Activated CD4-positive, alpha-beta memory T cell treated with anti-CD3 and anti-CD28 coated beads for 36 hours (primary cell): ENCODE measurements around the gene ZBED1. TPM values are rescaled to one million over a fixed set of nuclear protein-coding genes. Genes with fewer than 3 reads are reported as not detected.
"Not testable (repeated sequence)": the region's sequence is repeated elsewhere in the genome, so short reads cannot be mapped to it uniquely, and the experiment has no call there.

Source experiments
- CTCF ChIA-PET: fragments of 350-600 bp; sonication (Branson Sonifier 250); formaldehyde crosslinking; loops from one replicate; lab custom pipeline; 2021; ENCODE audit warnings: antibody characterized with exemption, inconsistent platforms; lab: Charles Lee
- POLR2A ChIA-PET: fragments of 350-600 bp; sonication (Branson Sonifier 250); formaldehyde crosslinking; loops from one replicate; lab custom pipeline; 2021; ENCODE audit warnings: antibody characterized with exemption; lab: Charles Lee
- DNase-seq: peaks from one replicate; pipeline ENCODE4 v3.0.0-alpha.2; 2020
- H3K27ac Mint-ChIP-seq: one replicate; pipeline ENCODE4 v1.8.0; 2021; ENCODE audit warnings: mixed read lengths
- H3K27me3 Mint-ChIP-seq: one replicate; pipeline ENCODE4 v1.8.0; 2021; ENCODE audit warnings: mixed read lengths
- H3K36me3 Mint-ChIP-seq: one replicate; pipeline ENCODE4 v1.8.0; 2021; ENCODE audit warnings: mixed read lengths
- H3K4me1 Mint-ChIP-seq: one replicate; pipeline ENCODE4 v1.8.0; 2021; ENCODE audit warnings: low read depth, mixed read lengths
- H3K4me3 Mint-ChIP-seq: one replicate; pipeline ENCODE4 v1.8.0; 2021; ENCODE audit warnings: mild to moderate bottlenecking, mixed read lengths
- H3K9me3 Mint-ChIP-seq: one replicate; pipeline ENCODE4 v1.8.0; 2021; ENCODE audit warnings: mixed read lengths
- intact Hi-C: fragments of 100-400 bp; cut with micrococcal nuclease; formaldehyde crosslinking; loops from one replicate; pipeline ENCODE4 v1.15.1; 2023
- total RNA-seq, 2 experiments: library from RNA; stranded (reverse); gene quantifications; one replicate each; pipeline ENCODE4 v1.2.3, GENCODE V29; 2021

Gene ZBED1
- total RNA-seq, 2 experiments from 2014 or later = 22.5 to 25.3 TPM

DNA sequence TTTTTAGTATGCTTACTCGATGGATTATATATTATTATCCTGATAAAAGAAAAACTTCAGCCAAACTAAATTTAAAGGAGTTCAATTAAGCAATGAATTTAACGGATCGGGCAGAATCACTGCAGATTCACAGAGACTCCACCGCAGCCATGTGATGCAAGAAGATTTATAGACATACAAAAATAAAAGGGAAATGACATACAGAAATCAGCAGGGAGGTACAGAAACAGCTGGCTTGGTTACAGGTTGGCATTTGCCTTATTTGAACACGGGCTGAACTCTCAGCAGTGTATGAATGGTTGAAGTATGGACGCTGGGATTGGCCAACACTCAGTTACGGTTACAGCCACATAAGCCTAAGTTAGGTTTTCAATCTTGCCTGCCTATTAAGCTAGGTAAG, 35.4 kb upstream of the ZBED1 start:
- Mint-ChIP-seq H3K9me3 (no peaks in the 10 kb centered on the region), H3K36me3 (no peaks in the 10 kb centered on the region), H3K4me3 (no peak overlapping the region), H3K4me1 (no peaks in the 10 kb centered on the region), H3K27ac (no peak overlapping the region), H3K27me3 (peaks cover 10% of the 10 kb centered on the region)
- no peak for DNase-seq
- CTCF ChIA-PET = no interaction called here
- intact Hi-C loops = no loop called here
- POLR2A ChIA-PET = no interaction called here

DNA sequence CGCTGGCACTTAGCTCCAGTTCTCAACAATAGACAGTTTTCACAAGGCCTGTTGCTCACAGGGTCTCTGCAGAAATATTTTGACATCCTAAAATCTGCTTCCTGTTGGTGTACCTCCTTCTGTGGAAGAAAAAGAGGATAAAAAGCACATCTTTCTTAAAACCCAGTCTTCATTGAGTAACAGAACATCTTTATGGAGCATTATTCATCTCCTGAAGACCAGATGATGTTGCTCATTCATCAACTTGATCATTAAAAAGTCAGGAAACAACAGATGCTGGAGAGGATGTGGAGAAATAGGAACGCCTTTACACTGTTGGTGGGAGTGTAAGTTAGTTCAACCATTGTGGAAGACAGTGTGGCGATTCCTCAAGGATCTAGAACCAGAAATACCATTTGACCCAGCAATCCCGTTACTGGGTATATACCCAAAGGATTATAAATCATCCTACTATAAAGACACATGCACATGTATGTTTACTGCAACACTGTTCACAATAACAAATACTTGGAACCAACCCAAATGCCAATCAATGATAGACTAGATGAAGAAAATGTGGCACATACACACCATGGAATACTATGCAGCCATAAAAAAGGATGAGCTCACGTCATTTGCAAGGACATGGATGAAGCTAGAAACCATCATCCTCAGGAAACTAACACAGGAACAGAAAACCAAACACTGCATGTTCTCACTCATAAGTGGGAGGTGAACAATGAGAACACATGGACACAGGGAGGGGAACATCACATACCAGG, 33.7 kb upstream of the ZBED1 start:
- H3K27ac Mint-ChIP-seq, intact Hi-C loops, CTCF ChIA-PET, DNase-seq, H3K4me1 Mint-ChIP-seq, POLR2A ChIA-PET, H3K36me3 Mint-ChIP-seq, H3K9me3 Mint-ChIP-seq, H3K4me3 Mint-ChIP-seq: not testable (repeated sequence)
- peaks cover 10% of the 10 kb centered on the region for H3K27me3 Mint-ChIP-seq

DNA sequence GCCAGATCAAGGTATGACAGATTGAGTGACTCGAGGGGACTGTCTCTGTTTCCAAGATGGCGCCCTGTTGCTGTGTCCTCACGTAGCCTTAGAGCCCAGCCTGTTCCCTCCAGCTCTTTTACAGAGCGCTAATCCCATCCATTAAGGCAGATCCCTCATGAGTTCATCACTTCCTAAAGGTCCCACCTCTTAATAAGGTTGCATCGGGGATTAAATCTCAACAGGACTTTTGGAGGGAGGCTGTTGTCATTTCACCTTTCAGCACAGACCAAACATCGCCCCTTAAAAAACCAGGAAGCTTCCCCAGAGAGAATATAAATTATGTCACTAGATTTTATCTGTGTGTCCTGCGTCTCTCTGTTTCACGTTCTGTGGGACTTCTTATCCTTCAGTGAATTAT, 32.6 kb upstream of the ZBED1 start:
- Mint-ChIP-seq H3K9me3 (no peaks in the 10 kb centered on the region), H3K4me3 (no peak overlapping the region), H3K36me3 (no peaks in the 10 kb centered on the region), H3K27ac (no peak overlapping the region), H3K4me1 (no peaks in the 10 kb centered on the region), H3K27me3 (peaks cover 12% of the 10 kb centered on the region)
- intact Hi-C loops = no loop called here
- POLR2A ChIA-PET = no interaction called here
- no peak for DNase-seq
- CTCF ChIA-PET = no interaction called here

DNA sequence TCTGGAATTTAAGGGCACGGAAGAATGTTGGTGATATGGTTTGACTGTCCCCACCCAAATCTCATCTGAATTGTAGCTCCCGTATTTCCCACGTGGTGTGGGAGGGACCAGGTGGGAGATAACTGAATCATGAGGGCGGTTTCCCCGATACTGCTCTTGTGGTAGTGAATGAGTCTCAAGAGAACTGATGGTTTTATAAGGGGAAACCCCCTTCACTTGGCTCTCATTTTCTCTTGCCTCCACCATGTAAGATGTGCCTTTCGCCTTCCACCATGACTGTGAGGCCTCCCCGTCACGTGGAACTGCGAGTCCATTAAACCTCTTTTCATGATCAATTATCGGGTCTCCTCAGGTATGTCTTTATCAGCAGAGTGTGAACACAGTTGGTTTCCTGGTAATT, 25.6 kb upstream of the ZBED1 start:
- Mint-ChIP-seq H3K36me3 (no peaks in the 10 kb centered on the region), H3K4me1 (no peaks in the 10 kb centered on the region), H3K27me3 (peaks cover 23% of the 10 kb centered on the region), H3K4me3 (no peak overlapping the region), H3K9me3 (no peaks in the 10 kb centered on the region), H3K27ac (no peak overlapping the region)
- no peak for DNase-seq
- intact Hi-C loops = no loop called here
- ChIA-PET POLR2A (no interaction called here), CTCF (no interaction called here)

DNA sequence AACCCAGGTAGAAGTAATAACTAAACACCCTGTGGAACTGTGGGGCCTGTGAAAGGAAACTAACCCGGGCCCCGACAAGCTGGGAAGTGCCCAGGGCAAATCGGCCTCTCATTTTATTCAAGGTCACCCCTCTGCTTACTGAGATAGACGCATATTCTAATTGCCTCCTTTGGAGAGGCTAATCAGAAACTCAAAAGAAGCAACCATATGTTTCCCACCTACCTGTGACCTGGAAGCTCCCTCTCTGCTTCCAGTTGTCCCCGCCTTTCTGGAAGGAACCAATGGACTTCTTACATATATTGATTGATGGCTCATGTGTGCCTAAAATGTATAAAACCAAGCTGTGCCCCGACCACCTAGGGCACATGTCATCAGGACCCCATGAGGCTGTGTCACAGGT, 23.1 kb upstream of the ZBED1 start:
- no peak for DNase-seq
- H3K36me3 Mint-ChIP-seq = no peaks in the 10 kb centered on the region
- H3K4me1 Mint-ChIP-seq = no peaks in the 10 kb centered on the region
- intact Hi-C loops = no loop called here
- ChIA-PET CTCF (no interaction called here), POLR2A (no interaction called here)
- no peaks in the 10 kb centered on the region for H3K9me3 Mint-ChIP-seq
- H3K27me3 Mint-ChIP-seq = peaks cover 23% of the 10 kb centered on the region
- no peak overlapping the region for H3K4me3 Mint-ChIP-seq
- no peak overlapping the region for H3K27ac Mint-ChIP-seq

DNA sequence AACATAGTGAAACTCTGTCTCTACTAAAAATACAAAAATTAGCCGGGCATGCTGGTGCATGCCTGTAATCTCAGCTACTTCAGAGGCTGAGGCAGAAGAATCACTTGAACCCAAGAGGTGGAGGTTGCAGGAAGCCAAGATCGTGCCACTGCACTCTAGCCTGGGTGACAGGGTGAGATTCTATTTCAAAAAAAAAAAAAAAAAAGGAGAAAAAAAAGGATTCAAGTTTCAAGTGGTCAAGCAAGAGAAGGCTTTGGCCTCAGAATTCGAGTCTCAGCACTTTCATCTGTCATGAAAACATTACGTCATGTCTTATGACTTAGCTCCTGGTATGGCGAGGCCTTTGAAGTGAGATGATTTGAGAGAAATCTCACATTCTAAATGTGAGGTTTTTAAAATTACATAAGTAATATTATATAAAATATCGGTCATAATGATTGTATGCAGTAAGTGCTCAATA, 21.2 kb upstream of the ZBED1 start:
- H3K9me3 Mint-ChIP-seq = no peaks in the 10 kb centered on the region

DNA sequence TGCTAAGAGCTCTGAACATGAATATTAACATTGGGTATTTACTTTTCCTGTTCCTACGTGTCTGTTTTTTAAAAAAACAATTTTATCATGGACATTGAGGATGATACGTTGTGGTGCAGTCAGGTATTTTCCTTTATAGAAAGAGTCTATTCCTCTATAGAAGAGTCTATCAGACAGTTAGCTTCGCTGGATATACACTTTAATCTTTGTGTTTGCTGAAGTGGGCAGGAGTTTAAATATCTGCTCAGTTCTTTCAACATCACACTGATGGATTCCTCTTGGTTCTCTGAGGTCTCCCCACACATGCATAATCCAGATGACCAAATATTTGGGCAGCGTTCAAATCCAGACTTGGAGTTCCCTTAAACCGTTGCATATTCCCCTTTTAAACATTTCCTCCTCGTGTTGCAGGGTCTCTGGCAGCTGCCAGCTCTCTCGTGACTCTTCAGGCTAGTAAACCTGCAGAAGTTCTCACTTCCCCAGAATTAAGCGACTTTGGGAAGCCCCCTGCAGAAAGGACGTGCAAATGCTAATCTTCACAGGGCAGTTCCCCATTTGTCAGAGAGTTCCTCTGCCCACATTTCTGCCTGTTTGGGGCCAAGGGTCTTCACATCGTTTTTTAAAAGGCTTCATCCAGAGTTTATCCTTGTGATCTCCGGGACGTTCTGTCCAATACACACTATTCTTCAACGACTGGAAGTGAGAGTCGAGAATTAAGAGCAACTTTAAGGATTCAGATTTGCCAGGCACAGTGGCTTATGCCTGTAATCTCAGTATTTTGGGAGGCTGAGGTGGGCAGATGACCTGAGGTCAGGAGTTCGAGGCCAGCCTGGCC, 20.5 kb upstream of the ZBED1 start:
- DNase-seq = no peak
- ChIA-PET CTCF (no interaction called here), POLR2A (no interaction called here)
- intact Hi-C loops = no loop called here
- no peak overlapping the region for H3K27ac Mint-ChIP-seq
- H3K9me3 Mint-ChIP-seq = no peaks in the 10 kb centered on the region
- no peak overlapping the region for H3K4me3 Mint-ChIP-seq
- no peaks in the 10 kb centered on the region for H3K36me3 Mint-ChIP-seq
- no peaks in the 10 kb centered on the region for H3K4me1 Mint-ChIP-seq
- H3K27me3 Mint-ChIP-seq = peaks cover 9% of the 10 kb centered on the region

More for the DNA sequence above, 21.2 kb upstream of the ZBED1 start:
- no peak overlapping the region for H3K4me3 Mint-ChIP-seq
- no peaks in the 10 kb centered on the region for H3K4me1 Mint-ChIP-seq
- no peaks in the 10 kb centered on the region for H3K36me3 Mint-ChIP-seq
- ChIA-PET POLR2A (no interaction called here), CTCF (no interaction called here)
- H3K27me3 Mint-ChIP-seq = peaks cover 14% of the 10 kb centered on the region
- intact Hi-C loops = no loop called here
- no peak overlapping the region for H3K27ac Mint-ChIP-seq
- DNase-seq = no peak

DNA sequence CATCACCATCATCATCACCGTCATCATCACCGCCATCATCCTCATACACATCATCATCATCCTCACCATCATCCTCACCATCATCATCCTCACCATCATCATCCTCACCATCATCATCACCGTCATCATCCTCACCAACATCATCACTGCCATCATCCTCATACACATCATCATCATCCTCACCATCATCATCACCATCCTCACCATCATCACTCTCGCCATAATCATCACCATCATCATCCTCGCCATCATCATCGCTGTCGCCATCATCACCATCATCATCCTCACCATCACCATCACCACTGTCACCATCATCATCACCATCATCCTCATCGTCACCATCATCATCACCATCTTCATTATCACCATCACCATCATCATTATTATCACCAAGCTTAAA, 19.8 kb upstream of the ZBED1 start:
- Mint-ChIP-seq H3K27ac (no peak overlapping the region), H3K9me3 (no peaks in the 10 kb centered on the region), H3K27me3 (peaks cover 12% of the 10 kb centered on the region), H3K36me3 (no peaks in the 10 kb centered on the region), H3K4me3 (no peak overlapping the region), H3K4me1 (no peaks in the 10 kb centered on the region)
- DNase-seq = no peak
- intact Hi-C loops = no loop called here
- CTCF ChIA-PET = no interaction called here
- POLR2A ChIA-PET = no interaction called here

DNA sequence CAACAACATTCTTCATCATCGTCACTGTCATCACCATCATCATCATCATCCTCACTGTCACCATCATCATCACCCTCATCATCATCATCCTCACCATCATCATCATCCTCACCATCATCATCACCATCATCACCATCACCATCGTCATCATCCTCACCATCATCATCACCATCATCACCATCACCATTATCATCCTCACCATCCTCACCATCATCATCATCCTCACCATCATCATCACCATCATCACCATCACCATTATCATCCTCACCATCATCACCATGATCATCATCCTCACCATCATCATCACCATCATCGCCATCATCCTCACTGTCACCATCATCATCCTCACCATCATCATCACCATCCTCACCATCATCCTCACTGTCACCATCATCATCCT, 18.9 kb upstream of the ZBED1 start:
- POLR2A ChIA-PET, H3K4me1 Mint-ChIP-seq, H3K36me3 Mint-ChIP-seq, CTCF ChIA-PET, H3K27ac Mint-ChIP-seq, intact Hi-C loops, H3K9me3 Mint-ChIP-seq, DNase-seq, H3K4me3 Mint-ChIP-seq: not testable (repeated sequence)
- peaks cover 11% of the 10 kb centered on the region for H3K27me3 Mint-ChIP-seq

DNA sequence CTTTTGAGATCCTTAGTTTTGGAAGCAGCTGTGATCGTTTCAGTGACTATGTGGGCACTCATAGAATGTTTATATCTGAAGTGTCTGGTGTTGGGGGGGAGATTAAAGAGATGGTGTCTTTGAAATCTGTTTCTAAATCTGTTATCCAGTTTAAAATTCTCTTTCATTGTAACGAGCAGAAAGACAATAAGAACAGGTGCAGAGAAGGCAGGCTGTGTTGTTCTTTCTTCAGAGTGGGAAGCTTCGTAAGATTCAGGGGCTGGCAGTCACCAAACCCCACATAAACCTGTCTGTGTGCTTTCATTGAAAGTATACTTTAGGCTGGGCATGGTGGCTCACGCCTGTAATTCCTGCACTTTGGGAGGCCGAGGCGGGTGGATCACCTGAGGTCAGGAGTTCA, 16.3 kb upstream of the ZBED1 start:
- Mint-ChIP-seq H3K36me3 (no peaks in the 10 kb centered on the region), H3K27me3 (peaks cover 6% of the 10 kb centered on the region), H3K4me3 (no peak overlapping the region), H3K9me3 (no peaks in the 10 kb centered on the region), H3K27ac (no peak overlapping the region), H3K4me1 (no peaks in the 10 kb centered on the region)
- CTCF ChIA-PET = no interaction called here
- POLR2A ChIA-PET = no interaction called here
- intact Hi-C loops = no loop called here
- DNase-seq = no peak

DNA sequence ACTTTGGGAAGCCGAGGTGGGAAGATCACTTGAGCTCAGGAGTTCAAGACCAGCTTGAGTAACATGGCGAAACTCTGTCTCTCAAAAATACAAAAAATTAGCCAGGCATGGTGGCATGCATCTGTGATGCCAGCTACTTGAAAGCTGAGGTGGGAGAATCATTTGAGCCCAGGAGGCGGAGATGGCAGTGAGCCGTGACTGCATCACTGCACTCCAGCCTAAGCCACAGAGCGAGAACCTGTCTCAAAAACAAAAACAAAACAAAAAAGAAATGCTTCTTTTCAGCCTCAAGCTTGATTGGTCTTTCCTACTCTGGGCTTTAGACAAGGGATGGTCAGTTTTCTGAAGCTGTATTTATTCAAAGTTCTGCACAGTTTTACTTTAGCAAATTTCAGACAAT, 15.8 kb upstream of the ZBED1 start:
- Mint-ChIP-seq H3K36me3 (no peaks in the 10 kb centered on the region), H3K27ac (no peak overlapping the region), H3K27me3 (peaks cover 6% of the 10 kb centered on the region), H3K9me3 (no peaks in the 10 kb centered on the region), H3K4me3 (no peak overlapping the region), H3K4me1 (no peaks in the 10 kb centered on the region)
- intact Hi-C loops = no loop called here
- POLR2A ChIA-PET = no interaction called here
- DNase-seq = no peak
- CTCF ChIA-PET = no interaction called here

DNA sequence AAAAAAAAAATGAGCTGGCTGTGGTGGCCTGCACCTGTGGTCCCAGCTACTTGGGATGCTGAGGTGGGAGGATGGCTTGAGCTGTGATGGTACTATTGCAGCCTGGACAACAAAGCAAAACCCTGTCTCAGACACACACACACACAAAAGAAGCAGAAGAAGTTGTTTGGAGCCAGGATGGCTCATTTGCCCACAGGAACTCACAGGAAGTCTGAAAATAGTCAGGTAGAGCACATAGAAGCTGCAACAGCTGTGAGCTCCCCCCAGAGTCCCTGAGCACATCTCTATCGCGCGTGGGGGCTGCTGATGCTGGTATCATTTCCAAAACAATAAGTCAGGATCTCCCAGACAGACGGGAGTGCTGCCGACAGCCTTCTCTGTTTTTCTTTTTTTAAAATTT, 13.4 kb upstream of the ZBED1 start:
- intact Hi-C loops = no loop called here
- ChIA-PET POLR2A (no interaction called here), CTCF (no interaction called here)
- Mint-ChIP-seq H3K4me1 (no peaks in the 10 kb centered on the region), H3K4me3 (no peak overlapping the region), H3K27ac (no peak overlapping the region), H3K36me3 (no peaks in the 10 kb centered on the region), H3K9me3 (no peaks in the 10 kb centered on the region), H3K27me3 (peaks cover 6% of the 10 kb centered on the region)
- DNase-seq = no peak
